ENCODE results near the gene PPP1R37. TPM values are rescaled to one million over a fixed set of nuclear protein-coding genes. Genes with fewer than 3 reads are reported as not detected.
A peak's percentile ranks its signal among the peaks of the same experiment; 100 is the strongest.

PPP1R37 gene
- total and polyA plus RNA-seq, 5 donors from 2014 or later = 0.61 to 17.4 (median 0.69) TPM

DNA sequence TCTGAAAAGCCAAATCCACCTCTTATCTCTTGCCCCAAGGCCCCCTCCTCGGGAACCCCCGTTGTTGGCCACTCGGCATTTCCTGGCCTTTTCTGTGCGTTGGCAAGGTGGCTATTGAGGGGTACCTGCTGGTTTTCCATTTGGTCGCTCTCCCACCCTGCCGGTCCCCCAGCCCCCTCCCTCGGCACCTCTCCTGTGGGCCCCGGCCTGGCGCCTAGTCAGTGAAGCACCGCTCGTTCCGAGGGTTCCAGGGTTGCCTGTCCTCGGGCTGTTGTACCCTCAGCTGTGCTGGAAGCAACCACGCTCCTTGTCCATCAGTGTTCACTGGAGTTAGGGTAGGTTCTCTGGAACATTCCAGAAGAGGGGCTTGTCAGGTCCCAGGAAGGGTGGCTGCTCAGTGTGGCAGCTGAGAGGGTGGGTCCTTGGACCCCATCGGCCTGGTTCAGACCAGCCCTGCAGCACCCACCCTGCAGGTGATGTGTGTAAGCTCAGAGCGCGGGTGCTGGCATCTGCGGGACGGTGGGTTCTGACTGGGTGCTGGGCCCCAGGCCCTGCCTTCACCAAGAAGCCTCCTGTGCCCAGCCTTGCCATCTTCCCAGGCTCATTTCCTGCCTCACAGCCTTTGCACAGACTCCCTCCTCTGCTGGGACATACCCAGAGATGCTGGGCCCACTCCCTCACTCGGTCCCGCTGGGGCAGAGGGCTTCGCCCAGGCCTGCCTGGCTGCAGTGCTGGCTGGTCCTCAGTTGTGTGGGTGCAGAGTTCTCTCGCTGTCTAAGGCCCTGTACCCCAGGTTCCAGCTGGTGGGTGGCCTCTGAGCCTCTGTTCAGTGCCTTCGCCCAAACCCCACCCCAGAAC, 46.5 kb downstream of the PPP1R37 start:
- DNase-seq = no peak

GRCh38 chr19:45140144-45140503, 47.1 kb downstream of the PPP1R37 start:
- Mint-ChIP-seq H3K27me3 (no peaks in the 10 kb centered on the region), H3K4me1 (peaks cover 0 to 8% (median 2%) of the 10 kb centered on the region in 4 donors), H3K27ac (no peak overlapping the region), H3K4me3 (no peak overlapping the region), H3K36me3 (peaks cover 7% of the 10 kb centered on the region), H3K9me3 (no peaks in the 10 kb centered on the region)
- H3K36me3 ChIP-seq (ENCODE audit: control insufficient read depth, insufficient read depth, low read length) = peaks cover 6% of the 10 kb centered on the region
- no peak overlapping the region for H3K27ac ChIP-seq (ENCODE audit: insufficient read depth, low read length, poor library complexity, severe bottlenecking)
- no peak for DNase-seq
- H3K4me3 ChIP-seq (ENCODE audit: low read depth, low read length) = no peak overlapping the region
- ATAC-seq (ENCODE audit: low read depth in 2 of 2) = no peak
- no peaks in the 10 kb centered on the region for H3K4me1 ChIP-seq (ENCODE audit: control insufficient read depth, insufficient read depth, low read length, poor library complexity, severe bottlenecking)
- H3K9me3 ChIP-seq (ENCODE audit: control insufficient read depth in 2 of 2, low read length in 2 of 2) = no peaks in the 10 kb centered on the region
- H3K27me3 ChIP-seq (ENCODE audit: control insufficient read depth, insufficient read depth, low read length) = no peaks in the 10 kb centered on the region

More for the DNA sequence above, 46.5 kb downstream of the PPP1R37 start:
- Mint-ChIP-seq H3K4me3 (no peak overlapping the region), H3K27me3 (no peaks in the 10 kb centered on the region), H3K4me1 (peaks cover 0 to 8% (median 2%) of the 10 kb centered on the region in 4 donors), H3K9me3 (no peaks in the 10 kb centered on the region), H3K36me3 (peaks cover 7% of the 10 kb centered on the region), H3K27ac (no peak overlapping the region)
- no peak overlapping the region for H3K27ac ChIP-seq (ENCODE audit: insufficient read depth, low read length, poor library complexity, severe bottlenecking)
- H3K4me1 ChIP-seq (ENCODE audit: control insufficient read depth, insufficient read depth, low read length, poor library complexity, severe bottlenecking) = no peaks in the 10 kb centered on the region
- H3K27me3 ChIP-seq (ENCODE audit: control insufficient read depth, insufficient read depth, low read length) = no peaks in the 10 kb centered on the region
- ATAC-seq (ENCODE audit: low read depth in 2 of 2) = no peak
- H3K4me3 ChIP-seq (ENCODE audit: low read depth, low read length) = no peak overlapping the region
- no peaks in the 10 kb centered on the region for H3K9me3 ChIP-seq (ENCODE audit: control insufficient read depth in 2 of 2, low read length in 2 of 2)
- peaks cover 6% of the 10 kb centered on the region for H3K36me3 ChIP-seq (ENCODE audit: control insufficient read depth, insufficient read depth, low read length)

GRCh38 chr19:45140533-45140932, 47.6 kb downstream of the PPP1R37 start:
- no peak for DNase-seq
- H3K27ac Mint-ChIP-seq = no peak overlapping the region
- Histone ChIP-seq H3K36me3 (ENCODE audit: control insufficient read depth, insufficient read depth, low read length) (peaks cover 6% of the 10 kb centered on the region), H3K4me1 (ENCODE audit: control insufficient read depth, insufficient read depth, low read length, poor library complexity, severe bottlenecking) (no peaks in the 10 kb centered on the region), H3K4me3 (ENCODE audit: low read depth, low read length) (no peak overlapping the region), H3K27me3 (ENCODE audit: control insufficient read depth, insufficient read depth, low read length) (no peaks in the 10 kb centered on the region), H3K27ac (ENCODE audit: insufficient read depth, low read length, poor library complexity, severe bottlenecking) (no peak overlapping the region), H3K9me3 (ENCODE audit: control insufficient read depth in 2 of 2, low read length in 2 of 2) (no peaks in the 10 kb centered on the region)
- H3K4me3 Mint-ChIP-seq = no peak overlapping the region
- H3K4me1 Mint-ChIP-seq = peaks cover 0 to 8% (median 2%) of the 10 kb centered on the region in 4 donors
- no peaks in the 10 kb centered on the region for H3K27me3 Mint-ChIP-seq
- peaks cover 7% of the 10 kb centered on the region for H3K36me3 Mint-ChIP-seq
- H3K9me3 Mint-ChIP-seq = no peaks in the 10 kb centered on the region
- ATAC-seq (ENCODE audit: low read depth in 2 of 2) = no peak

DNA sequence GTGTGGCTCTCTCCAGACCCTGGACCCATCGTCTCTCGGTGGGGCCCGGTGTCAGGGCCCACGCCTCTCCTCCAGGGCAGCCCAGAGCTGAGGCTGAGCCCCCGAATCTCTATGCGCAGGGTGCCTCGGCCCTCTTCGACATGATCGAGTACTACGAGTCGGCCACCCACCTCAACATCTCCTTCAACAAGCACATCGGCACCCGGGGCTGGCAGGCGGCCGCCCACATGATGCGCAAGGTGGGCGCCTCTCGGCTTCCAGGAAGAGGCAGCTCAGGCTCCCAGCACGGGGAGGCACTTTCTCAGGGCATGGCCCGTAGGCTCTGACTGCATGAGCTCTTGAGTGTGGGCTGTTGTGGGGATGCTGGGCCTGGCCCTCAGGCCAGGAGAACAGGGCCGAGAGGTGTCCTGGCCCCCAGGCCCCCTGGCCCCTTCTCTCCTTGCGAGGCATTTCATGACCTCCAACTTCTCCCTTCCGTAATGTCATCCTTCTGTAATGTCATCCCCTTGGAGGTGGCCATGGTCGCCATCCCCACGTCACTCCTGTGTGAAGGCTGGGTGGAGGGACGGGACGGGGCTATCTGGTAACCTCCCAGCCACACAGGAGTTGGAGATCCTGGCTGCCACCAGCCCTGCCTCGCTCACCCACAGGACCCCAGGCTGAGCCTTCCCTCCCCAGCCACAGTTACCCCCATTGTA, 48.4 kb downstream of the PPP1R37 start:
- ATAC-seq (ENCODE audit: low read depth in 2 of 2) (no peak), DNase-seq (no peak)
- Histone ChIP-seq H3K9me3 (ENCODE audit: control insufficient read depth in 2 of 2, low read length in 2 of 2) (no peaks in the 10 kb centered on the region), H3K27me3 (ENCODE audit: control insufficient read depth, insufficient read depth, low read length) (no peaks in the 10 kb centered on the region), H3K27ac (ENCODE audit: insufficient read depth, low read length, poor library complexity, severe bottlenecking) (no peak overlapping the region), H3K4me1 (ENCODE audit: control insufficient read depth, insufficient read depth, low read length, poor library complexity, severe bottlenecking) (no peaks in the 10 kb centered on the region), H3K4me3 (ENCODE audit: low read depth, low read length) (no peak overlapping the region), H3K36me3 (ENCODE audit: control insufficient read depth, insufficient read depth, low read length) (peaks cover 6% of the 10 kb centered on the region)
- no peak overlapping the region for H3K27ac Mint-ChIP-seq
- H3K9me3 Mint-ChIP-seq = no peaks in the 10 kb centered on the region
- peaks cover 0 to 8% (median 2%) of the 10 kb centered on the region in 4 donors for H3K4me1 Mint-ChIP-seq
- H3K36me3 Mint-ChIP-seq = peaks cover 7% of the 10 kb centered on the region
- H3K27me3 Mint-ChIP-seq = no peaks in the 10 kb centered on the region
- H3K4me3 Mint-ChIP-seq = no peak overlapping the region

DNA sequence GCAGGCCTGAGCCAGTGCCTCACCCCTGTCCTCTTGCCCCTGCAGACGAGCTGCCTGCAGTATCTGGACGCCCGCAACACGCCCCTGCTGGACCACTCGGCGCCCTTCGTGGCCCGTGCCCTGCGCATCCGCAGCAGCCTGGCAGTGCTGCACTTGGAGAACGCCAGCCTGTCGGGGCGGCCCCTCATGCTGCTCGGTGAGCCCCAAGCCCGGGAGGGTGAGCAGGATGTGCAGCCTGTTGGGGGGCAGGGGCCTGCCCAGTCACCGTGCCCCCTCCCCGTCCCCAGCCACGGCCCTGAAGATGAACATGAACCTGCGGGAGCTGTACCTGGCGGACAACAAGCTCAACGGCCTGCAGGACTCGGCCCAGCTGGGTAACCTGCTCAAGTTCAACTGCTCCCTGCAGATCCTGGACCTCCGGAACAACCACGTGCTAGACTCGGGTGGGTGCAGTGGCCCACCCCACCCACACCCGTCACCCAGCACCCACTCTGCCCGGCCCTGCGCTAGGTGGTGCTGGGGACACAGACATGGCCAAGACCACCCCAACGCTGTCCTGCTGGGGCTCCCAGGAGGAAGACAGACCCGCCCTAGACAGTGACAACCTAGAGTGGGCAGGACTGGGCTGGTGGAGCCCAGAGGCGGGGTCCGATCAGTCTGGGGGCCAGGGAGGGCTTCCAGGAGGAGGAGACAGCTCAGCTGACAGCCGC, 49.2 kb downstream of the PPP1R37 start:
- no peak overlapping the region for H3K4me3 Mint-ChIP-seq
- DNase-seq = no peak
- no peak overlapping the region for H3K27ac Mint-ChIP-seq
- Histone ChIP-seq H3K27ac (ENCODE audit: insufficient read depth, low read length, poor library complexity, severe bottlenecking) (no peak overlapping the region), H3K4me3 (ENCODE audit: low read depth, low read length) (no peak overlapping the region), H3K4me1 (ENCODE audit: control insufficient read depth, insufficient read depth, low read length, poor library complexity, severe bottlenecking) (no peaks in the 10 kb centered on the region), H3K9me3 (ENCODE audit: control insufficient read depth in 2 of 2, low read length in 2 of 2) (no peaks in the 10 kb centered on the region), H3K27me3 (ENCODE audit: control insufficient read depth, insufficient read depth, low read length) (no peaks in the 10 kb centered on the region), H3K36me3 (ENCODE audit: control insufficient read depth, insufficient read depth, low read length) (peaks cover 6% of the 10 kb centered on the region)
- peaks cover 0 to 5% (median 2%) of the 10 kb centered on the region in 4 donors for H3K4me1 Mint-ChIP-seq
- no peak for ATAC-seq (ENCODE audit: low read depth in 2 of 2)
- peaks cover 7% of the 10 kb centered on the region for H3K36me3 Mint-ChIP-seq
- H3K9me3 Mint-ChIP-seq = no peaks in the 10 kb centered on the region
- H3K27me3 Mint-ChIP-seq = no peaks in the 10 kb centered on the region

DNA sequence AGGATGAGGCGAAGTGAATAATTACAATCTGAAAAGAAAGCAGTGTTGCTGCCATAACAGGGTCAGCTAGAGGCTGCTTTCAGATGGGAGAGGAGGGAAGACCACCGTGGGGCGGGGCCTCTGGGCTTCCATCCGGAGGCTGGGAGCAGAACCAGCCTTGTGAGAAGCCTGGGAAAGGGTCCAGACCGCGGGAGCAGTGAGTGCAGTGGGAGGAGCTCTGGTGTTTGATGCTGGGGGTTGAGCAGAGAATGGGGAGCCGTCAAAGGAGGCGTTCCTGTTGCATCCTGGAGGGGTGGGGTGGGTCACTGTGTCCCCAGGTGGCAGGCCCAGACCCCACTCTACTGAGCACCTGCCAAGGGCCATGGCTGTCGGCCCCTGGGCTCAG, 49.7 kb downstream of the PPP1R37 start:
- Histone ChIP-seq H3K9me3 (ENCODE audit: control insufficient read depth in 2 of 2, low read length in 2 of 2) (no peaks in the 10 kb centered on the region), H3K27ac (ENCODE audit: insufficient read depth, low read length, poor library complexity, severe bottlenecking) (no peak overlapping the region)
- H3K27ac Mint-ChIP-seq = peak overlapping the region in 2 of 3 donors; percentile 39 to 60

GRCh38 chr19:45144431-45145269, 51.7 kb downstream of the PPP1R37 start:
- Mint-ChIP-seq H3K4me3 (no peak overlapping the region), H3K9me3 (no peaks in the 10 kb centered on the region), H3K27ac (no peak overlapping the region), H3K36me3 (peaks cover 7% of the 10 kb centered on the region), H3K27me3 (no peaks in the 10 kb centered on the region), H3K4me1 (peaks cover 0 to 7% (median 2%) of the 10 kb centered on the region in 4 donors)
- ATAC-seq (ENCODE audit: low read depth in 2 of 2) = no peak
- H3K27ac ChIP-seq (ENCODE audit: insufficient read depth, low read length, poor library complexity, severe bottlenecking) = no peak overlapping the region
- no peaks in the 10 kb centered on the region for H3K27me3 ChIP-seq (ENCODE audit: control insufficient read depth, insufficient read depth, low read length)
- H3K9me3 ChIP-seq (ENCODE audit: control insufficient read depth in 2 of 2, low read length in 2 of 2) = no peaks in the 10 kb centered on the region
- DNase-seq = no peak
- H3K36me3 ChIP-seq (ENCODE audit: control insufficient read depth, insufficient read depth, low read length) = peaks cover 6% of the 10 kb centered on the region
- no peaks in the 10 kb centered on the region for H3K4me1 ChIP-seq (ENCODE audit: control insufficient read depth, insufficient read depth, low read length, poor library complexity, severe bottlenecking)
- no peak overlapping the region for H3K4me3 ChIP-seq (ENCODE audit: low read depth, low read length)

More for the DNA sequence above, 49.7 kb downstream of the PPP1R37 start:
- H3K4me1 ChIP-seq (ENCODE audit: control insufficient read depth, insufficient read depth, low read length, poor library complexity, severe bottlenecking) = no peaks in the 10 kb centered on the region
- peaks cover 6% of the 10 kb centered on the region for H3K36me3 ChIP-seq (ENCODE audit: control insufficient read depth, insufficient read depth, low read length)
- H3K27me3 ChIP-seq (ENCODE audit: control insufficient read depth, insufficient read depth, low read length) = no peaks in the 10 kb centered on the region
- peaks cover 0 to 4% (median under 1%) of the 10 kb centered on the region in 4 donors for H3K4me1 Mint-ChIP-seq
- peaks cover 7% of the 10 kb centered on the region for H3K36me3 Mint-ChIP-seq
- ATAC-seq (ENCODE audit: low read depth in 2 of 2) (no peak), DNase-seq (no peak)
- H3K9me3 Mint-ChIP-seq = no peaks in the 10 kb centered on the region
- H3K27me3 Mint-ChIP-seq = no peaks in the 10 kb centered on the region
- no peak overlapping the region for H3K4me3 ChIP-seq (ENCODE audit: low read depth, low read length)
- no peak overlapping the region for H3K4me3 Mint-ChIP-seq

All from CD4-positive, CD25-positive, alpha-beta regulatory T cell (primary cell).